Nephron (organoid): ENCODE data around the gene TEX53.

Experiments
- H3K27ac Mint-ChIP-seq, 3 experiments: 2 replicates each; pipeline ENCODE4 v1.8.0; 2020; ENCODE audit warnings: mixed read lengths in 3 of 3, mild to moderate bottlenecking in 2 of 3, moderate library complexity in 1 of 3
- H3K27me3 Mint-ChIP-seq: 2 replicates; pipeline ENCODE4 v1.8.0; 2021; ENCODE audit warnings: low read depth, mild to moderate bottlenecking, moderate library complexity, mixed read lengths
- H3K36me3 Mint-ChIP-seq: 2 replicates; pipeline ENCODE4 v1.8.0; 2020; ENCODE audit warnings: low read depth, mixed read lengths
- H3K4me1 Mint-ChIP-seq: 2 replicates; pipeline ENCODE4 v1.8.0; 2020; ENCODE audit warnings: mixed read lengths
- H3K4me3 Mint-ChIP-seq, 3 experiments: 2 replicates each; pipeline ENCODE4 v1.8.0; 2020; ENCODE audit warnings: mild to moderate bottlenecking in 3 of 3, mixed read lengths in 3 of 3, moderate library complexity in 2 of 3
- H3K9me3 Mint-ChIP-seq: 2 replicates; pipeline ENCODE4 v1.8.0; 2020; ENCODE audit warnings: mixed read lengths
- CTCF ChIP-seq, 3 experiments: fragments of 200-600 bp; sonication (generic); IDR thresholded peaks; one replicate each; pipeline ENCODE4 v1.5.0; 2021; ENCODE audit warnings: antibody characterized with exemption in 3 of 3; ENCODE audit not compliant: unreplicated experiment in 3 of 3

TEX53 gene

DNA sequence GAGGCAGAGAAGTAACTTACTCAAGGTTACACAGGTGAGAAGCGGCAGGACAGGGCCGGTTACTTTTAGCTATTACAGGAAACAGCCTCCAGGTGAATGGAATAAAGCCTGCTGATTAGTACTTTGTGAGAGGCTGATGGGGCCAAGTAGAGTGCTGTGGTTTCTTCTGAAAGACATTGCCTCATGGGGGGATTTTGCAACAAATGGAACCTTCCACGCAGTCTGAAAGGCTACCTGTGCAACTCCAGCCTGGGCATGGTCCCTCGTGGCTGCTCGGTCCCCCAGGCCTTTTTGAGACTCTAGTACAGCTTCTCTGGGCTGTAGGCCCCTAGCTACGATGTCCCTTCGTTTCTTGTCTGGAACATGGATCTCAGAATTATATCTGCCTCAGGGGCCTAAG is 44.5 kb downstream of the TEX53 start:
- Mint-ChIP-seq H3K4me1 (peaks cover 21% of the 10 kb centered on the region), H3K4me3 (peak overlapping the region; percentile 83 to 95 (median 88)), H3K27ac (peak overlapping the region in 2 of 3 experiments; percentile 98), H3K27me3 (no peaks in the 10 kb centered on the region), H3K36me3 (peaks cover 4% of the 10 kb centered on the region), H3K9me3 (no peaks in the 10 kb centered on the region)
- no peak for TF ChIP-seq CTCF (IDR thresholded peaks at IDR 0.05; ENCODE audit: unreplicated experiment in 3 of 3)

- Mint-ChIP-seq H3K4me1 (peaks cover 28% of the 10 kb centered on the region), H3K27ac (peak overlapping the region; percentile 94 to 98 (median 98)), H3K4me3 (peak overlapping the region; percentile 83 to 95 (median 88)), H3K36me3 (peaks cover 4% of the 10 kb centered on the region), H3K27me3 (no peaks in the 10 kb centered on the region), H3K9me3 (no peaks in the 10 kb centered on the region)
- TF ChIP-seq CTCF (IDR thresholded peaks at IDR 0.05; ENCODE audit: unreplicated experiment in 3 of 3): no peak
Measured at GRCh38 chr9:114612272-114612923, 45.2 kb downstream of the TEX53 start.

- Mint-ChIP-seq H3K27ac (peak overlapping the region; percentile 94 to 98 (median 98)), H3K4me1 (peaks cover 34% of the 10 kb centered on the region), H3K36me3 (peaks cover 4% of the 10 kb centered on the region), H3K4me3 (peak overlapping the region; percentile 83 to 95 (median 88)), H3K27me3 (no peaks in the 10 kb centered on the region), H3K9me3 (no peaks in the 10 kb centered on the region)
- no peak for TF ChIP-seq CTCF (IDR thresholded peaks at IDR 0.05; ENCODE audit: unreplicated experiment in 3 of 3)
Measured at GRCh38 chr9:114611516-114612271, 45.9 kb downstream of the TEX53 start.

GRCh38 chr9:114608525-114608796 is 49.1 kb downstream of the TEX53 start:
- Mint-ChIP-seq H3K4me1 (peaks cover 49% of the 10 kb centered on the region), H3K27me3 (no peaks in the 10 kb centered on the region), H3K4me3 (peak overlapping the region; percentile 37 to 68 (median 46)), H3K36me3 (no peaks in the 10 kb centered on the region), H3K9me3 (no peaks in the 10 kb centered on the region), H3K27ac (peak overlapping the region; percentile 30 to 83 (median 81))
- no peak for TF ChIP-seq CTCF (IDR thresholded peaks at IDR 0.05; ENCODE audit: unreplicated experiment in 3 of 3)

DNA sequence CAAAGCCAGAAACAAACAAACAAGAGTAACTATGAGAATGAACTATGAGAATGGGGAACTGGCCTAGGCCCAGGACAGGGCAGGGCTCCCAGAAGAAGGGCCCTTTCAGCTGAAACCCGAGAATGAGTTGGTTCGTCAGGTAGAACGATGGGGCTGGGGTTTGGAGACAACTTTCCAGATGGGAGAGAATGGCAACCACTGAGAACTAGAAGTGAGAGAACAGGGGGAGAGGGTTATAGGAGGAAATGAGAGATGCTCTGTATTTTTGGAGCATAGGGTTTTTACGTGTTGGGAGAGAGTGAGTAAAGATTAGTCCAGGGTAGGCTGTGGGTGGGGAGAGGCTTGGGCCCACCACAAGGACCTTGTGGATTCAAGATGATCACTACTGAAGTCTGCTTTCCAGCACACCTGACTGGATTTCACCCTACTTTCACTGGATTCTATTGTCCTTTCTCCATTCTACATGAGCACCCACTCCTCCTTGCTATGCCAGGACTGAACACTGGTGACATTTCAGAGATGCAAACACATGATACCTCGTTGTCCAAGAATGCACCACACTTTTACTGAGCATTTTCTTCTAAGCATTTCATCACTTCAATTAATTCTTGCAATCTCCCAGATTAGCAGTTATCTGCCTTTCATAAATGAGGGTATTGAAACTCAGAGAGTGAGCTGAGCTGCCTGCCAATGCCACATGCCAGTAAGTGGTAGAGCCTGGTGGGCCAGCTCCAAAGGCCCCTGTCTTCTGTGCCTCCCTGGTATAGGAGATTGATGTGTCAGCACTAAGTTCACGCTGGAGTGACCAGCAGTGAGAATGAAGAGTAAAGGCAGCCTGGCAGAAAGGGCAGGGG is 49.7 kb downstream of the TEX53 start:
- Mint-ChIP-seq H3K9me3 (no peaks in the 10 kb centered on the region), H3K27me3 (no peaks in the 10 kb centered on the region), H3K36me3 (peaks cover under 1% of the 10 kb centered on the region), H3K4me1 (peaks cover 49% of the 10 kb centered on the region), H3K4me3 (peak overlapping the region; percentile 46 to 68 (median 62)), H3K27ac (peak overlapping the region; percentile 30 to 83 (median 81))
- TF ChIP-seq CTCF (IDR thresholded peaks at IDR 0.05; ENCODE audit: unreplicated experiment in 3 of 3): no peak
